GM23248 (cell line): Measurements from ENCODE around the gene ADGRG1. TPM values are rescaled to one million over a fixed set of nuclear protein-coding genes. Genes with fewer than 3 reads are reported as not detected.

ENCODE experiments used
- DNase-seq: peaks from one replicate; pipeline ENCODE4 v3.0.0-alpha.2; 2015
- H2AFZ ChIP-seq: fragments of 200-600 bp; sonication (generic); 2 replicates; pipeline ENCODE4 v1.6.1; 2016; ENCODE audit warnings: antibody characterized with exemption
- H3F3A ChIP-seq: fragments of 200-600 bp; sonication (generic); 2 replicates; pipeline ENCODE4 v1.6.1; 2016; ENCODE audit warnings: mild to moderate bottlenecking, antibody characterized with exemption, mixed run types; ENCODE audit not compliant: insufficient read depth
- H3K27ac ChIP-seq: fragments of 200-600 bp; sonication (generic); 2 replicates; pipeline ENCODE4 v1.5.1; 2016; ENCODE audit warnings: mild to moderate bottlenecking
- H3K27me3 ChIP-seq: fragments of 200-600 bp; sonication (generic); replicated peaks from 2 replicates; pipeline ENCODE4 v1.6.1; 2016; ENCODE audit warnings: mild to moderate bottlenecking; ENCODE audit not compliant: insufficient read depth
- H3K36me3 ChIP-seq: fragments of 200-600 bp; sonication (generic); 2 replicates; pipeline ENCODE4 v1.6.1; 2016; ENCODE audit warnings: low read depth, mild to moderate bottlenecking
- H3K4me1 ChIP-seq: fragments of 200-600 bp; sonication (generic); 2 replicates; pipeline ENCODE4 v1.6.1; 2016; ENCODE audit warnings: mild to moderate bottlenecking; ENCODE audit not compliant: insufficient read depth
- H3K4me2 ChIP-seq: fragments of 200-600 bp; sonication (generic); one replicate; pipeline ENCODE4 v1.6.1; 2016; ENCODE audit warnings: mild to moderate bottlenecking; ENCODE audit not compliant: unreplicated experiment
- H3K4me3 ChIP-seq: fragments of 200-600 bp; sonication (generic); 2 replicates; pipeline ENCODE4 v1.5.1; 2016; ENCODE audit warnings: mild to moderate bottlenecking
- H3K79me2 ChIP-seq: fragments of 200-600 bp; sonication (generic); 2 replicates; pipeline ENCODE4 v1.6.1; 2016; ENCODE audit warnings: mild to moderate bottlenecking; ENCODE audit not compliant: insufficient read depth
- H3K9ac ChIP-seq: fragments of 200-600 bp; sonication (generic); 2 replicates; pipeline ENCODE4 v1.6.1; 2016; ENCODE audit warnings: mild to moderate bottlenecking
- H3K9me2 ChIP-seq: fragments of 200-600 bp; sonication (generic); 2 replicates; pipeline ENCODE4 v1.6.1; 2016; ENCODE audit warnings: mixed run types, mild to moderate bottlenecking, moderate library complexity; ENCODE audit not compliant: insufficient read depth
- H3K9me3 ChIP-seq: fragments of 200-600 bp; sonication (generic); one replicate; pipeline ENCODE4 v1.6.1; 2017; ENCODE audit warnings: low read depth
- H4K20me1 ChIP-seq: fragments of 200-600 bp; sonication (generic); 2 replicates; pipeline ENCODE4 v1.6.0; 2016; ENCODE audit not compliant: insufficient read depth
- EZH2 ChIP-seq: fragments of 200-600 bp; sonication (generic); IDR thresholded peaks from 2 replicates; pipeline ENCODE4 v1.6.1; 2018; ENCODE audit warnings: antibody characterized with exemption, mild to moderate bottlenecking; ENCODE audit not compliant: insufficient read depth, poor library complexity, severe bottlenecking
- EZH2phosphoT487 ChIP-seq: fragments of 200-600 bp; sonication (generic); IDR thresholded peaks from 2 replicates; pipeline ENCODE4 v1.6.1; 2018; ENCODE audit warnings: antibody characterized with exemption, moderate library complexity, mild to moderate bottlenecking, low read depth; ENCODE audit not compliant: insufficient read depth
- WGBS, 2 experiments: methylation state at CpG; one replicate each; pipeline ENCODE4 v1.1.6; 2015 to 2017; ENCODE audit warnings: low lambda C conversion rate in 2 of 2, low coverage in 1 of 2; ENCODE audit errors: missing lambda C conversion rate in 2 of 2; 5-methylcytosine and 5-hydroxymethylcytosine counted together
- in situ Hi-C: fragments of 300-500 bp; cut with MboI; formaldehyde crosslinking; loops from 2 replicates; pipeline ENCODE4 v1.15.0; 2020
- polyA plus RNA-seq: library from polyadenylated mRNA; unstranded; fragments of >200 nt; fragmentation: Nextera tagmentation; extraction: Ambion mirVana; gene quantifications from 2 replicates; pipeline ENCODE4 v1.2.1, GENCODE V29; 2016
- total RNA-seq: library from RNA; depleted of rRNA; stranded (reverse); fragments of >200 nt; shearing (Covaris generic); gene quantifications from 2 replicates; pipeline ENCODE4 v1.2.3, GENCODE V29; 2014

The ADGRG1 gene
- total and polyA plus RNA-seq, 2 experiments from 2014 or later, result 0.54 to 0.58 TPM

DNA sequence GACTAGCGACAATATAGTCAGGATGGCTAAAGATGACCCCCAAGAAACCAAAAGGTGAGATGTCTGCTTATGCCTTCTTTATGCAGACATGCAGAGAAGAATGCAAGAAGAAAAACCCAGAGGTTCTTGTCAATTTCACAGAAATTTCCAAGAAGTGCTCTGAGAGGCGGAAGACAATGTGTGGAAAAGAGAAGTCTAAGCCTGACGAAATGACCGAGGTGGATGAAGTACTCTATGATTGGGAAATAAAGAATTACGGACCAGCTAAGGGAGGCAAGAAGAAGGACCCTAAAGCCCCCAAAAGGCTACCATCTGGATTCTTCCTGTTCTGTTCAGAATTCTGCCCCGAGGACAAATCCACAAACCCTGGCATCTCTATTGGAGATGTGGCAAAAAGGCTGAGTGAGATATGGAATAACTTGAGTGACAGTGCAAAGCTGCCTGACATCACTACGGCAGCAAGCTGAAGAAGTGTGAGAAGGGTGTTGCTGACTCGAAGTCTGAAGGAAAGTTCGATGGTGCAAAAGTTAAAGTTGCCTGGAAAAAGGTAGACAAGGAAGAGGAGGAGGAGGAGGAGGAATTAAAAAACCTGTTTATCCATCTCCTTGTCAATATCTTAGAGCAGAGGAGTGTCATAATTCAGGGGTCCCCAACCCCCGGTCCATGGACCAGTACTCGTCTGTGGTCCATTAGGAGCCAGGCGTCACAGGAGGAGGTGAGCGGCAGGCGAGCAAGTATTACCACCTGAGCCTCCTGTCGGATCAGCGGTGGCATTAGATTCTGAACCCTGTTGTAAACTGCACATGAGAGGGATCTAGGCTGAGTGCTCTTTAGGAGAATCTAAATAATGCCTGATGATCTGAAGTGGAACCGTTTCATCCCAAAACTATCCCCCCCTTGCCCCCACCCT is 25.1 kb upstream of the ADGRG1 start:
- H3K9me3 ChIP-seq, result no peaks in the 10 kb centered on the region
- H3K36me3 ChIP-seq, result no peaks in the 10 kb centered on the region
- no peak overlapping the region for H3K4me3 ChIP-seq
- H3K79me2 ChIP-seq, result no peaks in the 10 kb centered on the region
- H4K20me1 ChIP-seq, result no peaks in the 10 kb centered on the region
- peaks cover 7% of the 10 kb centered on the region; the same call in 1 of the 2 replicates for H3K27me3 ChIP-seq
- in situ Hi-C loops, result no loop called here
- no peaks in the 10 kb centered on the region for H3K9me2 ChIP-seq
- TF ChIP-seq EZH2 (no peak), EZH2phosphoT487 (no peak)
- DNase-seq, result no peak
- H3K27ac ChIP-seq, result no peak overlapping the region
- no peaks in the 10 kb centered on the region for H3F3A ChIP-seq
- no peak overlapping the region for H3K4me2 ChIP-seq
- 61 to 68% methylated on average over 17 of the region's 17 CpGs for WGBS, 2 experiments
- no peak overlapping the region for H3K9ac ChIP-seq
- H3K4me1 ChIP-seq, result no peaks in the 10 kb centered on the region
- no peak overlapping the region for H2AFZ ChIP-seq

DNA sequence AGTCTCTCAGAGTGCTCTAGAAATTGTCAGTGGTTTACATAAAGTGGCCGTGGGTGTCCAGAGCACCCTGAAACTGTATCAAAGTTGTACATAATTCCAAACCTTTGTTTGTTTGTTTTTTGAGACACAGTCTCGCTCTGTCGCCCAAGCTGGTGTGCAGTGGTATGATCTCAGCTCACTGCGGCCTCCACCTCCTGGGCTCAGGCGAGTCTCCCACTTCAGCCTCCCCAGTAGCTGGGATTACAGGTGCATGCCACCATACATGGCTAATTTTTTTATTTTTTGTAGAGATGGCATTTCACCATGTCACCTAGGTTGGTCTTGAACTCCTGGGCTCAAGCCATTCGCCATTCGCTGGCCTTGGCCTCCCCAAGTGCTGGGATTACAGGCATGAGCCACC is 24.3 kb upstream of the ADGRG1 start:
- Histone ChIP-seq H3K9ac (no peak overlapping the region), H4K20me1 (no peaks in the 10 kb centered on the region), H3K27ac (no peak overlapping the region), H2AFZ (no peak overlapping the region), H3K9me2 (no peaks in the 10 kb centered on the region), H3F3A (no peaks in the 10 kb centered on the region), H3K36me3 (no peaks in the 10 kb centered on the region), H3K9me3 (no peaks in the 10 kb centered on the region), H3K4me1 (no peaks in the 10 kb centered on the region), H3K27me3 (peaks cover 7% of the 10 kb centered on the region; the same call in 1 of the 2 replicates), H3K4me3 (no peak overlapping the region), H3K79me2 (no peaks in the 10 kb centered on the region), H3K4me2 (no peak overlapping the region)
- WGBS, 2 experiments, result 95% methylated on average over 7 of the region's 7 CpGs
- TF ChIP-seq EZH2 (no peak), EZH2phosphoT487 (no peak)
- no peak for DNase-seq
- in situ Hi-C loops, result no loop called here

DNA sequence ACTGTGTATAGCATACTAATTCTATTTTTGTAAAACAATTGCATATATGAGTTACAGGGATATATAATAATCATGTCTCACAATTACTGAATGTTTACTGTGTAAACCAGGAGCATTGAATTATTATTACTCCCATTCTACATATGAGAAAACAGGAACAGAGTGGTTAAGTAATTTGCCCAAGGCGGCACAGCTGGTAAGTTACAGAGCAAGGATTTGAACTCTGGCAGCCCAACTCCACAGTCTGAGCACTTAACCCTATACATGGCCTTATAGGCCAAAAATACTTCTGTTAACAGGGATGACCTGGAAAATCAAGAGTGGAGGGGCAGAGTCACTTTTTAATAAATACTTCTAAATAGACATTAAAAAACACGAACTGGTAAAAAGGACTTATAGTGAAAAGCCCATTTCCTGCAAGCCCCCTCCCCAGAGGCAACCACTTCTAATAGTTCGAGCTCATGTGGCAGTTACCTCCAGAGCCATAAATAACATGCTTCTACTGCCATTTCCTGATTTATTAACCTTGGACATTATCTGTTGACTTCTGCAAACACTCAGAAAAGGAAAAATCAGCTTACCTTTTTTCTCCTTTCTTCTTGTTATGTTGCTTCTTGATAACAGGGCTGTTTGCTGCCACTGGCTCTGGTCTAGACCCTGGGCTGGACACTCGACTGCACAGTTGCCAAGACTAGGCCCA is 22.1 kb upstream of the ADGRG1 start:
- in situ Hi-C loops, result no loop called here
- 80 to 82% methylated on average over 4 of the region's 4 CpGs for WGBS, 2 experiments

DNA sequence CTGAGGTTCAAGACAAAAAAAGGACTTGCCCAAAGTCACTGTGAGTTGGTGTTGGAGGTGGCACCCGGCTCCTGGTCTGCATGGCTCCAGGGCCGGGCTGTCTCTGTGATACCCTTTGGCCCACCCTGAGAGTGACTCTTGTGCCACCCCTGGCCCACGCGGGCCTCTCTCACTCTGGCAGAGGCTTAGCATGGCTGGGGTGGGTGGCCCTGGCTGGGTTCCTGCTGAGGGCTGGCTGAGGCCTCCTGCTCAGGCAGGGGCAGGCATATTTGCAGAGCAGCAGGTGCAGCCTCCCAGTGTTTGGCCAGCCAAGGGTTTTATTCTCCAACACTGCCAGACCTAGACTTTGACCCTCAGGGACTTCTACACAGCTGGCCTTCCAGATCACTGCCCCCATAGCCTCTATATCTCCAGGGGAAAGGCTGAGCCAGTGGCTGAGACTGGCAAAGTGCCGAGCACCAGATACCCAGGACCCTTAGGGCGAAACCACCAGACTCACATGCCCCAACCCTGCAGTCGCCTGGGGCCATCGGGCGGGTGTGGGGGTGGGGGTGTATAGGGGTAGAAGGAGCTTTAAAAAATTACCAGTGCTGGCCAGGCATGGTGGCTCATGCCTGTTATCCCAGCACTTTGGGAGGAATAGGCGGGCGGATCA is 21.5 kb upstream of the ADGRG1 start:
- in situ Hi-C loops, result no loop called here
- H2AFZ ChIP-seq, result no peak overlapping the region
- 72 to 75% methylated on average over 10 to 11 of the region's 11 CpGs for WGBS, 2 experiments
- no peak for TF ChIP-seq EZH2phosphoT487
- no peak for TF ChIP-seq EZH2
- no peaks in the 10 kb centered on the region for H3K36me3 ChIP-seq
- no peak overlapping the region for H3K9ac ChIP-seq
- H3K9me2 ChIP-seq, result no peaks in the 10 kb centered on the region
- DNase-seq, result no peak
- H3K4me2 ChIP-seq, result no peak overlapping the region
- no peaks in the 10 kb centered on the region for H3K79me2 ChIP-seq
- 0 out of 2 replicates have a peak, but pooled peaks cover 5% of the 10 kb centered on the region for H3K4me1 ChIP-seq
- H3K9me3 ChIP-seq, result no peaks in the 10 kb centered on the region
- H3K27ac ChIP-seq, result no peak overlapping the region
- no peaks in the 10 kb centered on the region for H4K20me1 ChIP-seq
- H3F3A ChIP-seq, result no peaks in the 10 kb centered on the region; the same call in 1 of the 2 replicates
- H3K27me3 ChIP-seq, result peaks cover 7% of the 10 kb centered on the region; the same call in 1 of the 2 replicates
- no peak overlapping the region for H3K4me3 ChIP-seq

More for the DNA sequence above, 22.1 kb upstream of the ADGRG1 start:
- no peaks in the 10 kb centered on the region for H3K9me2 ChIP-seq
- H3K36me3 ChIP-seq, result no peaks in the 10 kb centered on the region
- H3K9me3 ChIP-seq, result no peaks in the 10 kb centered on the region
- H3K4me1 ChIP-seq, result 0 out of 2 replicates have a peak, but pooled peaks cover 5% of the 10 kb centered on the region
- no peak for DNase-seq
- no peaks in the 10 kb centered on the region for H3K79me2 ChIP-seq
- H3K9ac ChIP-seq, result no peak overlapping the region
- H2AFZ ChIP-seq, result no peak overlapping the region
- no peak overlapping the region for H3K4me2 ChIP-seq
- no peak overlapping the region for H3K27ac ChIP-seq
- TF ChIP-seq EZH2, result no peak
- TF ChIP-seq EZH2phosphoT487, result no peak
- no peaks in the 10 kb centered on the region; the same call in 1 of the 2 replicates for H3F3A ChIP-seq
- peaks cover 7% of the 10 kb centered on the region; the same call in 1 of the 2 replicates for H3K27me3 ChIP-seq
- H3K4me3 ChIP-seq, result no peak overlapping the region
- H4K20me1 ChIP-seq, result no peaks in the 10 kb centered on the region
